ENCODE measurements around the gene CFH.

- TF ChIP-seq POLR2A (IDR thresholded peaks at IDR 0.05) (no peak), CTCF (IDR thresholded peaks at IDR 0.05) (no peak), EP300 (IDR thresholded peaks at IDR 0.05) (no peak), POLR2AphosphoS5 (IDR thresholded peaks at IDR 0.05) (no peak)
These were observed 42.5 kb upstream of the CFH start for GRCh38 chr1:196609370-196609737.

Measured in gastroesophageal sphincter (tissue), 3 donors.